HG02973 (cell line): Measurements from ENCODE around the gene DNAJC16.
A peak's percentile ranks its signal among the peaks of the same experiment; 100 is the strongest.
"Not testable (repeated sequence)": the region's sequence is repeated elsewhere in the genome, so short reads cannot be mapped to it uniquely, and the experiment has no call there.

Source experiments
- ATAC-seq: cut with Tn5 transposase; IDR thresholded peaks from one replicate; pipeline ENCODE4 v1.9.1; 2021; ENCODE audit warnings: moderate library complexity; ENCODE audit not compliant: unreplicated experiment

The DNAJC16 gene

GRCh38 chr1:15526490-15527339, at the start of gene DNAJC16:
Gene DNAJC16 (plus strand): TSS chr1:15526848. CDS start chr1:15529106, 2,258 bp downstream.
- ATAC-seq: peak; percentile 49

GRCh38 chr1:15476927-15477326, 49.7 kb upstream of the DNAJC16 start:
- no peak for ATAC-seq

DNA sequence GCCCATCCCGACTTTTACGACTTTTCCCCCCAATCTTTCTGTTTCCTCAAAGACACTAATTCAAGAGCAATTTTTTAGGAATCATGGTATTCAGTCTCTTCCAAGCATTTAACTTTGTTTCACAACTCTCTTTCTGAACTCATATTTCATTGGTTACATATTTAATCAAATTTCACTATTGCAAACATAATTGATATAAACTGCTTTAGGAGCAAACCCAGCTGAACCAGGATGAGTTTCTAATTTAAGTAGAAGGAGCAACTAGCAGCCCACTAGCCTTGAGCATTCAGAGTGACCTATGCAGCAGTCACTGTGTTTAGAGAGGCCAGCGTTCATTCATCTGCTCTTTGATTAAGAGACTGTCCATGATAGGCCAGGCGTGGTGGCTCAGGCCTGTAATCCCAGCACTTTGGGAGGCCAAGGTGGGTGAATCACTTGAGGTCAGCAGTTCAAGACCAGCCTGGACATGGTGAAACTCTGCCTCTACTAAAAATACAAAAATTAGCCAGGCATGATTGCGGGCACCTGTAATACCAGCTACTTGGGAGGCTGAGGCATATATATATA, 48.9 kb upstream of the DNAJC16 start:
- ATAC-seq: no peak

- no peak for ATAC-seq
Measured at GRCh38 chr1:15479654-15480347, 46.8 kb upstream of the DNAJC16 start.

- ATAC-seq: not testable (repeated sequence)
Measured at GRCh38 chr1:15482455-15482854, 44.2 kb upstream of the DNAJC16 start.

DNA sequence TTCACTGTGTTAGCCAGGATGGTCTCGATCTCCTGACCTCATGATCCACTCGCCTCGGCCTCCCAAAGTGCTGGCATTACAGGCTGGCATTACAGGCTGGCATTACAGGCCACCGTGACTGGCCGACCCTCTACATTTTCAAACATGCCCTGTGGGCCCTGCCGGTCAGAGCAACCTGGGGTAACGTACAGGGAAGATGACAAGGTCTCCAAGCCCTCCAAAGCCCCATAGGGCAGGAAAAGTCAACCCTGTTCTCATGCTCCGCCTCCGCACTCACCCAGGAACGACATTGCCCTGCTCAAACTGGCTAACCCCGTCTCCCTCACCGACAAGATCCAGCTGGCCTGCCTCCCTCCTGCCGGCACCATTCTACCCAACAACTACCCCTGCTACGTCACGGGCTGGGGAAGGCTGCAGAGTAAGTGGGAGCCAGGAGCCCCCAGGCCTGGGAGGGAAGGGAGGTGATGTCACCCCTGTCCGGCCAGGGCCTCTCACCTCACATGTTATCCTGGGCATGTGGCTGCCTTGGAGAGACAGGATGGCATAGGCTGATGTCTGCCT, 43.6 kb upstream of the DNAJC16 start:
- ATAC-seq: not testable (repeated sequence)

- no peak for ATAC-seq
Measured at GRCh38 chr1:15483971-15484370, 42.7 kb upstream of the DNAJC16 start.

DNA sequence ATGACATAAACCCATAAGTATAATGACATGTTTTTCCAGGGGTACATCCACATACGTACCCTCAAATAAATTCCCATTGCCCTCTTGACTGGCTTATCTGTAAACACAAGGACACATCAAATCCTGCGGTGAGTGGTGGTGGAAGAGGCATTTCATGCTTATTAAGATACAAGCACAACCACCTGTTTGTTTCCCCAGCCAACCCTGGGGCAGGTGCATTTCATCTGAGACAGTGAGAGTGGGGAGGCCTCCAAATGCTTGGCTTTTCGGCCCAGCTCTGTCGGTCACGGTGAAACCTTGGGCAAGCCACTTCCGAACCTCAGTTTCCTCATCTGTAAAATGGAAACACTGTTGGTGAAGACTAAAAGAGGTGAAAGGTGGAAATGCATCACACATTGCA, 42.2 kb upstream of the DNAJC16 start:
- ATAC-seq: not testable (repeated sequence)

- no peak for ATAC-seq
Measured at GRCh38 chr1:15485636-15486035, 41.0 kb upstream of the DNAJC16 start.

GRCh38 chr1:15486844-15487610, 39.6 kb upstream of the DNAJC16 start:
- not testable (repeated sequence) for ATAC-seq

- no peak for ATAC-seq
Measured at GRCh38 chr1:15488371-15488770, 38.3 kb upstream of the DNAJC16 start.

DNA sequence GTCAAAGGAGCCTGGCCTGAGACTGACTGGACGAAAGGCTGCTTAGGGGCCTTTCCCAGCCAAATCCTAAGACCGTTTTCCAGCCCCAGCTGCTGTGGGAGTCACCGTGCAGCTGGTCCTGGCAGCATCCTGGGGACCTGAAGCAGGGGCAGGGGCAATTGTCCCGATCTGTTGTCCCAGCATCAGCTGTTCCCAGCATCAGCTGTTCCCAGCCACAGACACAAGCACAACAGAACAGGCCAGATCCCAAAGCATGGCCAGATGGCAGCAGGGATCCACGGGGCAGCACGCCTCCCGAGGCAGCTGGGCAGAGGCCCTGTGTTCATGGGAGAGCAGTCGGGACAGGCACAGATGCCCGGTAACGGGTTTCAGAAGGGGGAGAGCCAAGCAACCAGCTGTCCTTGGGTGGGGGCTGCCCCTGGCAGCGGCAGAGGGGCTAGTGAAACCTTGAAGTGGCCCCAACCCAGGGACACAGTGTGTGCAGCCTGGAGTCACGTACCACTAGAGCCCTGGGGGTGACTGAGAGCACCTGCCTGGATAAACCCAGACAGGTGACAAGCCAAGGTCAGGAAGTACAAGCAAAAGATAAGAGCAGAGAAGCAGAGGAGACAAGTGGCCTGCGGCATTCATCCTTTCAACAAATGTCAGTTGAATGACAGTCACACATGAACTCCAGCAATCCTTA, 37.5 kb upstream of the DNAJC16 start:
- no peak for ATAC-seq

- ATAC-seq: not testable (repeated sequence)
Measured at GRCh38 chr1:15491010-15491409, 35.6 kb upstream of the DNAJC16 start.

GRCh38 chr1:15492596-15492995, 34.1 kb upstream of the DNAJC16 start:
- no peak for ATAC-seq

- no peak for ATAC-seq
Measured at GRCh38 chr1:15493869-15494390, 32.7 kb upstream of the DNAJC16 start.

- ATAC-seq: no peak
Measured at GRCh38 chr1:15500184-15501178, 26.2 kb upstream of the DNAJC16 start.

- no peak for ATAC-seq
Measured at GRCh38 chr1:15501208-15502032, 25.2 kb upstream of the DNAJC16 start.

DNA sequence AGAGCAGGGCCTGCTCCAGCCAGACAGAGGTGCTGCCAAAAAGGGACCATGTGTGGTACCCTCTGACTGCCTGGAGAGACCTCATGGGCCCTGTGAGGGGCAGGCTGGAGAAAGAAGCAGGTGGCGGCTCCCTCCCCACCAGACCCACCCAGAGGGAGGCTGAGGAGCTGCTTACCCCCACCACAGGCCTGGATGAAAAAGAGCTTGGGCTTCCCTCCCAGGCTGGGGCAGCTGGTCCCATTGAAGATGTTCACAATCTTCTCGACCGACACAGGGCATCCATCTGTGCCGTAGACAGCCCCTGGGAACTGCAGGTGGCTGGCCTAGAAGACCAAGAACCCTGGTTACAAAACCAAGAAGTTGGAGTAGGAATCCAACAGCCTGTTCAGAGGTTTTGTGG, 22.2 kb upstream of the DNAJC16 start:
- no peak for ATAC-seq
